Retina (tissue), 1 donor: ENCODE results near the gene NRBF2.
A peak's percentile ranks its signal among the peaks of the same experiment; 100 is the strongest.
"Not testable (repeated sequence)": the region's sequence is repeated elsewhere in the genome, so short reads cannot be mapped to it uniquely, and the experiment has no call there.

Experiments
- DNase-seq: peaks from one replicate; pipeline ENCODE4 v3.0.0-alpha.2; 2016

NRBF2 gene

DNA sequence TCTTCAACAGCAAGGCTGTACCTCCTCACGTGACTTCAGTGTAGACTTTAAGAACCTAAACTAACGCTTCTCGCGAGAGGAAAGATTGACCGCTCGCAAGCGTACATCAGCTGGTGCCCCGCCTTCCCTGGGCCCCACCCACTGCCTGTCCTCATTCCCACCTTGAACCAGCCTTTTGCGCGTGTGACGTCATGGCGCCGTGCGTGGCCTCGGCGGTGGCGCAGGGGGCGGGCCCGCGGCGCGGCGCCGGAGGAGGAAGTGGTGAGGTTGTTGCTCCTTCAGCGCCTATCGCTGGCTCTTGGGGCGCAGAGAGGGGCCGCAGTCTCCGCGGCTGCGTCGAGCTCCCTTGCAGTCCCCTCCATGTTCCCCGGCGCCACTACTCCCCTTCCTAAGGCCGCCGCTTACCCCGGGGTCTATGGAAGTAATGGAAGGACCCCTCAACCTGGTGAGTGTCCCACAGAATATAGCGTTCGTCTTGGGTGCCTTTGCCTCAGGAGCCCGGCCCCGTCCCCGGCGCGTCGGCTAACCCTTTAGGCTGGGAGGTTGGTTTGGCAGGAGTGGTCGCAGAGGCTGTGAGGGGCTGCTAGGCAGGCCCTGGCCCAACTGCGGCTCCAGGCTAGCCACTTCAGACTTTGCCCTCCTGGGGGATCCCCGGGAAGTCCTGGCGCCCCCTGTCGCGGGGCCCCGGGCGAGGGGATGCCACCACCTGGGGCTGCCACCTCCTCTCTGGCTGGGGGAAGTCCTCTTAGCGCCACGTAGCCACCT lies at the start of gene NRBF2:
Gene NRBF2, plus strand, starts transcription at position 273 of the 765 bp plus-strand sequence. Its CDS starts 143 bp downstream, at position 416.
- peak; percentile 98 for DNase-seq

DNA sequence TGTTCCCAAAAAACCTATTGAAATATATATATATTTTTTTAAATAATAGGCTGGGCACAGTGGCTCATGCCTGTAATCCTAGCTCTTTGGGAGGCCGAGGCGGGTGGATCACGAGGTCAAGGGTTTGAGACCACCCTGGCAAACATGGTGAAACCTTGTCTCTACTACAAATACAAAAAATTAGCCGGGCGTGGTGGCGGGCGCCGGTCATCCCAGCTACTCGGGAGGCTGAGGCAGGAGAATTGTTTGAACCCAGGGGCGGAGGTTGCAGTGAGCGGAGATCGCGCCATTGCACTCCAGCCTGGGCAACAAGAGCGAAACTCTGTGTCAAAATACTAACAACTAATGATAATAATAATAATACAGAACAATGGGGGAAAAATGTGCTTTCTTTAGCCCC lies 49.7 kb upstream of the NRBF2 start:
- not testable (repeated sequence) for DNase-seq

DNA sequence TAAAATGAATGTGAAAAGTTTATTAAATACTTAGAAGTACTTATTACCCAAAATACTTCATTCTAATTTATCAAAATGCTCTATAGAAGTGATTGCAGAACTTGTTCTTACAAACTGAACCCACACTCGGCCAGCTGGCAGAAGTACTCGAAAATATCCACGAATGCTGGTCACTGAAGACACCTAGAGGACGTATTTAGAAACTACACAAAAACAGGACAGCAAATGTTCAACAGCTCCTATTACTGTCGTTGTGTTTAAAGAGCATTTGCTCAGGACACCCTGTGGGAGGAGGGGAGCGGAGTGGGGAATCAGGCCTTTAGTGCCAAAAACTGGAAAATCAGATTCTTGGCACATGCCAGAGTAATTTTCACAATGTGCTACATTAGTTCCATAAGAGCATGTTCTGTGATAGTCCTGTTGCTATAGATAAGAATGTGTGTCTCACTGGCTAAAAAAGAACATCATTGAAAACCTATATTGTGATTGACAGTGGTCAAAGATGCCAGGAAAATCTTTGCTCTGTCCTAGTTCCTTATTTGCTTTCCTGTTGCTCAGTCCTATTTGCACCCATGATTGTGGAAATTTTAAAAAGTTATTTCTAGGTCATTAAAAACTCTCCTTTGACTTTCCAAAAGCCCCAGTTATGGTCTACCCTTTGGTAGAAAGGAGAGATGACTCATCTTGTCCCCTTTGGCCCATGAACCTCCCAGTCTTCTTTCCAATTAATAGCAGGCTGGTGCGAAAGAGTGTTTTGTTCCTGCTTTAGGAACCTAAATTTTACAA lies 49.0 kb upstream of the NRBF2 start:
- peak; percentile 47 for DNase-seq

DNA sequence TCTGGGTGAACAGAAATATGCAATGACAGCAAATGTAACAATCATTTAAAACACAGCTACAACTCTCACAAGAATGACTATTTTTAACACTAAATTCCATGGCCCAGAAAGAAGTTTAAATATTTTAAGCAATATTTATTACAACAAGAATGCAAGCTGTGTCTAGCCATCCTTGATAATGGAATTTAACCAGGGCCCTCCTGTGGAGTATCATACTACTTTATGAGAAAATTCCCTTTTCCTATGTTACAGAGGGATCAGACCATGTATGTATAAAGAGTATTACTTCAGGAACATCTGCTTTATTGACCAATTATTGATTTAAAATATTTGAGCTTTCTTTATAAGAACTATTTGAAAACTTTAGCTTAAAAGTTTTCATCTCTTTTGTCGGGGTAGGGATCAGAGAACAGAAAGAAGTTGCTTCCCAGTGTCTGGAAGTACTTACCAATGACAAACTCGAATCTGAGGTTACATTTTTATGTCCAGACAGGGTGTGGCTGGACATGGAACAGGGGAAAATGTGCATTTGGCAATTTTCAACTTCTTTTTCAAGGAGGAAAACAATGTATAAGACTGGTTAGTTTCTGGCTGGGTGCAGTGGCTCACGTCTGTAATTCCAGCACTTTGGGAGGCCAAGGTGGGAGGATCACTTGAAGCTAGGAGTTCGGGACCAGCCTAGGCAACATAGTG lies 48.3 kb upstream of the NRBF2 start:
- no peak for DNase-seq

DNA sequence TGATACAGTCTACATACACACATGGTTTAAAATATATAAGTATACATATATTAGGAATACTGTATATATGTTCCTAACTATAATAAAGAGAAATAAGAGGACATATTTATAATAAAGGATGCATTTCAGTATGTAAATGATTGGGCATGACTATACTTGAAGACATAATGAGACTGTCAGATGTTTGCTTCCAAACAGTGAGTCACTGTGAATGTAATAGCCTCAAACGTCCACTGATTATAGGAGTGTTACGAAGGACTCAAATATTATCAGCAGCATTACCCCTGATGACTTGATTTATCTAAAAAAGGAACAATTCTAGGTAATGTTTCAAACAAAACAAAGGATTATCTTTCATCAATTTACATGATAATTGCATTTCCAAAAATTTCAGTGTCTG lies 39.9 kb upstream of the NRBF2 start:
- DNase-seq, result no peak

DNA sequence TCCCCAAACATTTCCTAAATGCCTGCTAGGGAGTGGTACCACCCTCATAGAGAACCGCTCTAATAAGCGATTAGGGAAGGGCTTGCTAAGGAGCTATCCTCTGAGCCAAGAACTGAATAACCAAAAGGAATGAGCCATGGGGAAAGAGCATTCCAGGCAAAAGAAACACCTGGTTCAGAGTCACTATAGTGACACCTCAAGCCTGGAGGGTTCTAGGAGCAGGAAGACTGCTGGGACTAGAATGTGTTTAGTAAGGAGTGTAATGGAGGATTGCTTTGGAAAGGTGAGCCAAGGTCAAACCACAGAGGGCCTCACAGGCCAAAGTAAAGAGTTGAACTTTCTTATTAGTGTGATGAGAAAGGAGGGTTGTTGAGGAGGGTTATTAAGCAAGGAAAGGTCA lies 38.7 kb upstream of the NRBF2 start:
- DNase-seq, result no peak

DNA sequence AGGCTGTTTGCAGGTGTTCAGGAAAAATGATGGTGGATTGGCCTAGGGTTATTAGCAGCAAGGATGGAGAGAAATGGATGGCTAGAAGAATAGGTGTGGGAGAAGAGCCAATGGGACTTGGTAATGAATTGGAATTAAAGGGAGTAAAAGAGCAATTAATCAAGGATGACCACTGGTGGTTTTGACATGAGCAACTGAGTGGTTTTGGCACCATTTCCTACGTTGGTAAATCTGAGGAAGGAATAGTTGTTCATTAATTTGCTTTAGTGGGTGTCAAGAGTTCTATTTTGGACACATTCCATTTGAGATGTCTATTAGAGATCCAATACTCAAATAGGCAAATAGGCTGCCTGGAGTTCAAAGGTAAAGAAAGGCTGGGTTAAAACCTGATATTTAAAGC lies 38.2 kb upstream of the NRBF2 start:
- no peak for DNase-seq

DNA sequence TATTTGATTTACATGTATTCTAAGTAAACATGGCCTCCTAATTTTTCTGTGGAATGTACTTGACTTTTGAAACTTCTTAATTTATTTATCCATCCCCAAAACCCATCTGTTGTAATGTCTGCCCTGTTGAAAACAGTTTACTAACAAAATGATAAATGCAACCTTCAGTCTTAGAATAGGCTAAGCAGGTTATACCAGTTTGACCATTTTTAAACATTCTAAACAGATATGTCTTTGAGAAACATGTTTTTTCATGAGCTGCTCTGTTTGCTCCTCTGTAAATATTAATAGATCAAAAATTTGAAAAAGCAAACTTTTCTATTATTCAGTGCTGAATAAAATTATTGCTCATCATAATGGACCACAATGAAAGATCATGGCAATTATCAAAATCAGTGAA lies 33.4 kb upstream of the NRBF2 start:
- no peak for DNase-seq

DNA sequence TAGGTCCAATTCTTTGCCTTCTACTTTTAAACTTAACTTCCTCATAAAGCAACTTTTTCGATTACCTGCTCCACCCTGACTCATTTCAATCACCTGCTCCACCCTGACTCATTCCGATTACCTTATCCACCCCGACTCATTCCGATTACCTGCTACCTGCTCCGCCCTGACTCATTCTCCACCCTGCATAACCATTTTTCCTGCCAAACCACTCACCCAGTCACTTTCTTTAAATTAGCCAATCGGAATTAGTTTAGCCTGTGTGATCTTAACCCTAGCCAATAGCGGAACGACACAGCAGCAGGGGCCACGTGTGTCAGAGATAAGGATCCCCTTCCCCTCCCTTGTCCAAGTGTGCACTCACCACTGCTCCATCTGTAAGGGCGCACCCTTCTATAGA lies 32.0 kb upstream of the NRBF2 start:
- not testable (repeated sequence) for DNase-seq

DNA sequence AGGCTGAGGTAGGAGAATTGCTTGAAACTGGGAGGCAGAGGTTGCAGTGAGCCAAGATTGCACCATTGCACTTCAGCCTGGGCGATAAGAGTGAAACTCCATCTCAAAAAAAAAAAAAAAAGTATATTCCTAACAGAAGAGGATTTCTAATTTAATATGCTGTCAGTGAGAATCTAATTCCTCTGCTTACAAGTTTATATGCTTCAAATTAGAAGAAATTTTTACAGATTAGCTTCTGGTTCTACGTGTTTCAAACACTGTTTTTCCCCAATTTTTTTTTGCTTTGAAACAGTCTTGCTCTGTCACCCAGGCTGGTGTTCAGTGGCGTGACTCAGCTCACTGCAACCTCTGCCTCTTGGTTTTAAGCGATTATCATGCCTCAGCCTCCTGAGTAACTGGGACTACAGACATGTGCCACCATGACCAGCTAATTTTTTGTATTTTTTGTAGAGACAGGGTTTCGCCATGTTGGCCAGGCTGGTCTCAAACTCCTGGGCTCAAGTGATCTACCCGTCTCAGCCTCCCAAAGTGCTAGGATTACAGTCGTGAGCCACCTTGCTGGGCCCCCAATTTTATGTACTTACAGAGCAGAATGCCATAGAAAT lies 30.7 kb upstream of the NRBF2 start:
- DNase-seq, result not testable (repeated sequence)

DNA sequence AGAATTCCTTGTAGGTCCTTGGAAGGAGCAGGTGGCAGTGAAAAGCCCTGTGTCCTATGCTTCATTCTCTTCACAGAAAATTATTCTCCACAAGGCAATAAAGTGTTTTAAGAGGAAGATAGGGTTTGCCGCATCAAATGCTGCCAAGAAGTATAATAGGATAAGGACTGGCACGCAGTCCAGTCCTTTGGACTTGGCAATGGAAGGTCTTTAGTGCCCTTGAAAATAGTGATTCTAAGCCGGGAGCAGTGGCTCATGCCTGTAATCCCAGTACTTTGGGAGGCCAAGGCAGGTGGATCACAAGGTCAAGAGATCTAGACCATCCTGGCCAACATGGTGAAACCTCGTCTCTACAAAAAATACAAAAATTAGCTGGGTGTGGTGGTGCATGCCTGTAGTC lies 29.9 kb upstream of the NRBF2 start:
- DNase-seq, result not testable (repeated sequence)

DNA sequence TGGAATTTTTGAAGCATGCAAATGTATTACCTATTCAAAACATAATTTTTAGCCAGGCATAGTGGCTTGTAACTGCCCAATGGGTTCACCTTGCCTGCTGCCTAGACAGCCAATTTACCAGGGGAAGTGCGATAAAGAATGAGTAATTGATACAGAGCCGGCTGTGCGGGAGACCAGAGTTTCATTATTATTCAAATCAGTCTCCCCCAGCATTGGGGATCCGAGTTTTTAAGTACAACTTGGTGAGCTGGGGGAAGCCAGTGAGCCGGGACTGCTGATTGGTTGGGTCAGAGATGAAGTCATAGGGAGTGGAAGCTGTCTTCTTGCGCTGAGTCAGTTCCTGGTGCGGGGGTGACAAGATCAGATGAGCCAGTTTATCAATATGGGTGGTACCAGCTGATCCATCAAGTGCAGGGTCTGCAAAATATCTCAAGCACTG lies 29.1 kb upstream of the NRBF2 start:
- DNase-seq, result no peak

DNA sequence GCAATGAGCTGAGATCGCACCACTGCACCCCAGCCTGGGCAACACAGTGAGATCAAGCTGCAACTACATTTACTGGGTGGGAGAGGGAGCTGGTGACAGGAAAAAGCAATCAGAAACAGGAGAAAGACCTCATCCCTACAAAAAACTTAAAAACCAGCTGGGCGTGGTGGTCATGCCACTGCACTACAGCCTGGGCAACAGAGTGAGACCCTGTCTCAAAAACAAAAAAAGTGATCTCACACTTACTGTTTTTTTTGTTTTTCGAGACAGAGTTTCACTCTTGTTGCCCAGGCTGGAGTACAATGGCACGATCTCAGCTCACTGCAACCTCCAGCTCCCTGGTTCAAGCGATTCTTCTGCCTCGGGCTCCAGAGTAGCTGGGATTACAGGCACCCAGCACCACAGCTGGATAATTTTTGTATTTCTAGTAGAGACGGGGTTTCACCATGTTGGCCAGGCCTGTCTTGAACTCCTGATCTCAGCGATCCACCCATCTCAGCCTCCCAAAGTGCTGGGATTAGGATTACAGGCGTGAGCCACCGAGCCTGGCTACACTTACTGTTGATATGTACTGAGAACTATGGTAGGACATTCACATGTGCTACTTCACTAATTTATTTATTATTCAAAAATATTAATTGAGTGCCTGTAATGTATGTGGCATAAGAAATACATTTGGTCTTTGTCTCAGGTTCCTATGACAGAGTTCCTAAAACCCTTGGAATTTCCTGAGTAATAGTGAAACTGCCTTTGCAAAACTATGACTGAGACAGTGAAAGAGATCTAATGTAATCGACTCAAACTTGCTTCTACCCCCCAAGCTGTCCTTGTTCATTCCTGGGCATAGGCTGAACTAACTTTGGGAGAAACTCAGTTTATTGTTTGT lies 27.7 kb upstream of the NRBF2 start:
- no peak for DNase-seq

DNA sequence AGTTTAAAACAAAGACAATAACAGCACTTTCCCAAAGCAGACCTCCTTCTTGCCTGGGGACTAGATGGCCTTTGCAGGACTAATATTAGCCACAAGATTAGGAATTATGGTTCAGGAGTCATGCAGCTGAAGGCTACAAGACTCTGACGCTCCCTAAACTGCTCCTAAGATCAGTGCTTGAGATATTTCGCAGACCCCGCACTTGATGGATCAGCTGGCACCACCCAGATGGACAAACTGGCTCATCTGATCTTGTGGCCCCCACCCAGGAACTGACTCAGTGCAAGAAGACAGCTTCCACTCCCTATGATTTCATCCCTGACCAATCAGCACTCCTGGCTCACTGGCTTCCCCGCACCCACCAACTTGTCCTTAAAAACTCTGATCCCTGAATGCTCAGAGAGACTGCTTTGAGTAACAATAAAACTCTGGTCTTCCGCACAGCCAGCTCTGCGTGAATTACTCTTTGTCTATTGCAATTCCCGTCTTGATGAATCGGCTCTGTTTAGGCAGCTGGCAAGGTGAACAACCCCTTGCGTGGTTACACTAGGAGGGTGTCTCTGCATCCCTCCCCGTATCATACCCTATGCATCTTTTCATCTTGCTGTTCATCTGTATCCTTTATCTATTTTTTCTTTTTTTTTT lies 26.9 kb upstream of the NRBF2 start:
- DNase-seq, result no peak

DNA sequence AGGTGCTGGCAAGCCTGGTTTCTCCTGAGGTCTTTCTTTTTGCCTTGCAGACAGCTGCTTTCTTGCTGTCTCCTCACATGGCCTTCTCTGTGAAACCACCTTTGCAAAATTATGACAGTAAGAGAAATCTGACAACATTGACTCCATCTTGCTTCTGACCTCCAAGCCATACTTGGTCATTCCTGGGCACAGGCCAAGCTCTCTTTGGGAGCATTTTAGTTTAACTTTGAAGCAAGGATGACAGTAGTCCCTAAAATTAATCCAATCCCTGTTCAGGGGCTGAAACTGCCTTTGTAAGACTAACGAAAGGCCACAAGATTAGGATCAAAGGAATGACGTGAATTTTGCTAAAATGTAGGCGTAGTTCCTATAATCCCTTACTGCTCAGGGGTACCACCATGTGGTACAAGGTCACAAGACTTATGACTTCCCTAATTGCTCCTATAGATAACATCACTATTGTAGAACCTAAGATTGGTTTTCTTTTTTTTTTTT lies 25.1 kb upstream of the NRBF2 start:
- no peak for DNase-seq

DNA sequence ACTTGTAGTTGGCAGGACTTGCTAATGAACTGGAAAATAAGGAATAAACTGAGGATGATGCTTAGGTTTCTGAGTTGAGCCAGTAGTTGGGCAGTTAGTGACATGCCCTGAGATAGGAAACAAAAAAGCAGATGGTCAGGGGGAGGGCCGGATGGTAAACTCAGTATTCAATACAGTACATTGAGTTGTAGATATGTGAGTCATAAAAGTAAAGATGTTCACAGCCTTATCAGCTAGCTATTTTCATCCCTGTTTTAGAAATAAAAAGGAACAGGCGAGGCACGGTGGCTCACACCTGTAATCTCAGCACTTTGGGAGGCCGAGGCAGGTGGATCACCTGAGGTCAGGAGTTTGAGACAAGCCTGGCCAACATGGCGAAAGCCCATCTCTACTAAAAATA lies 22.2 kb upstream of the NRBF2 start:
- no peak for DNase-seq

DNA sequence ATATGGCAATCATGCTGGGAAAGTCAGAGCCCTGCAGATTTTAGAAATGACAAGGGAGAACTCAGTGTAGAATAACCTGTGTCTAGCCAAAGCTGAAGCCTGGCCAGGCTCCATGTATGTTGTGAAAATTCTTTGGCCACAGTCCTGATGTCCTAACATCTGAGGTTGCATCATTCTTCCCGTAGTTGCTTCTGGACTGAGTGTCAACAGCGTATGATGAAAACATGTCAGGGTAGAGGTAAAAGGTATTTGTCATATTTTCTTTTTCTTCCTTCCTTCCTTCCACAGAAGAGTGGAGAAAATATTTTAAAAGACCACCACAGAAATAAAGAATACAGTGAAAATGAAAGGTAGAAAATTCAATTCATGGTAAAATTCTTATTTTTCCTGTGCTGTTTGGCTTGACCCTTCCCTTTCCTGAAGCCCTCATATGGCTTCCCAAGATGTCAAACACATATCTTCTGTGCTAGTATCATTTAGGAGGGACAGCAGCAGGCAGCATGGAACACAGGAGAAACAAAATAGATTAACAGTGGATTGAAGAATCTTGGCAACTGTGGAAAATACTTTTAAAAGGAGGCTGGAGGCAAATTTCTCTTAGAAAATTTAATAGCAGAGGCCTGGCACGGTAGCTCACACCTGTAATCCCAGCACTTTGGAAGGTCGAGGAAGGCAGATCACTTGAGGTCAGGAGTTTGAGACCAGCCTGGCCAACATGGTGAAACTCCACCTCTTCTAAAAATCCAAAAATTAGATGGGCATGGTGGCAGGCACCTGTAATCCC lies 18.9 kb upstream of the NRBF2 start:
- DNase-seq, result no peak

DNA sequence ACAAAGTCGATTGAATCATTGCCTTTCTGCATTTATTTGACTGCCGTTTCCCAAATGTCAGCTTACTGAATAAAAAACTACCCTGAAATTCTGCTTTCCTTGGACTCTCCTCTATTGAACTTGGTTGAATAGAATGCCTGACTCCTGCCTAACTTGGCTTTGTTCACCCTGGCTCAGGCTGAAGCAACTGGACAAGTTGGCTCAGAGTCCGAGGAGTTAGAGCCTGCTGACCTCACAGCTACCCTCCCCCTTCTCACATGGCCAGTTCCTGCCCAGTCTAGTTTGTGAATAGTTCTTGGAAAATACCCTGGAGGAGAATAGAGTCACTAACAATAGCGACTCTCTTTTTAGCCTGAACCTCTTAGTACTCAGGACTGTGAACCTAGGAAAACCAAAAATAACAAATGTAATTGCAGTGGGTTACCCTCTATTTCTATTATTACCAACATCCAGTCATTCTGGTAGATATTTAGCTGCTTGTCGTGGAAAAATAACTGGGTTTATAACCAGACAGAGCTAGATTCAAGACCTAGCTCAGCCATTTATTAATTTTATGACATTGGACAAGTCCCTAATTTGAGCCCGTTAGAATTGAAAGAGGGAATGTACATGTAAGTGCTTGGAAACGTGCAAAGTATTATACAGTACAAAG lies 17.3 kb upstream of the NRBF2 start:
- DNase-seq, result no peak

DNA sequence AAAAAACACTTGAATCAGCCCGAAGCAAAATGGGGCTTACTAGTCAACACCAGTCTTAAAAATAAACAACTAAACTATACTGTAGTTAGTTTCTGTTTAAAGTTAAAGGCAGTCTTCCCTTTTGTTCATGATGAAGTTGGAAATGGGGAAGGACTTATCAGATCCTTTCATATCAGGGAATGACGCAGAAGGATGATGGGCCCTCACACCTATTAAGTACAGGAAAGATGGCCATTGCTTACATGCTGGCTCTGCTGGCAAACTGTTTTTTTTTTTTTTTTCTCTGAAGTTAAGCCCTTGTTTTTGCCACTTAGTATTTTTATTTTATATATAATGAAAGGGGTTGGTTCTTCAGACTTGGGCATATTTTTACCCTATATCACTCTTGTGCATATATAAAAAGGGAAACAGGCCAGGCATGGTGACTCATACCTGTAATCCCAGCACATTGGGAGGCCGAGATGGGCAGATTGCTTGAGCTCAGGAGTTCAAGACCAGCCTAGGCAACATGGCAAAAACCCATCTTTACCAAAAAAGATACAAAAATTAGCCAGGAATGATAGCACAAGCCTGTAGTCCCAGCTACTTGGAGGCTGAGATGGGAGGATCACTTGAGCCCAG lies 16.6 kb upstream of the NRBF2 start:
- no peak for DNase-seq

DNA sequence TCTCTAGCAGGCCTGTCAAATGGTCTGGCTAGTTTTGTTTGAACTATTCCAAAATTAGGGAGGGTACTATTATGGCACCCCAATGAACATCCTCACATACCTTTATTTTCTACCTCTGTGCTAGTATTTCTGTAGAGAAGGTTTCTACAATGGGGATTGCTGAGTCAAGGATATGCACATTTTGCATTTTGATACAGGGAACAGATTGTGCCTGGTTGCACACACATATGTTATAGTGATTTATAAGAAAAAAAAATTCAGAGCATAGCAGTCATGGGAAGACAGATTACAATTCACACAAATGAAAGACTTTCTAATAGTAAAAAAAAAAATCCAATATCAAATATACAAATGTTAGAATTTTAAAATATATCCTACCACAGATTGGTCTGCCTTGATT lies 14.1 kb upstream of the NRBF2 start:
- no peak for DNase-seq
